Gastroesophageal sphincter (tissue), 3 donors: ENCODE data around the gene SLC7A1.

Source experiments
- EP300 ChIP-seq: sonication (generic); formaldehyde crosslinking; IDR thresholded peaks from one replicate; pipeline ENCODE4 v1.6.1; 2017; ENCODE audit warnings: antibody characterized with exemption, mild to moderate bottlenecking
- POLR2A ChIP-seq, 2 donors: fragments of 450-650 bp; IDR thresholded peaks; one replicate each; pipeline ENCODE4 v1.6.1; 2017; ENCODE audit warnings: antibody characterized with exemption in 2 of 2, mild to moderate bottlenecking in 2 of 2, moderate library complexity in 1 of 2
- POLR2AphosphoS5 ChIP-seq: sonication (generic); formaldehyde crosslinking; IDR thresholded peaks from one replicate; pipeline ENCODE4 v1.6.1; 2017; ENCODE audit warnings: antibody characterized with exemption
- TF ChIP-seq, protein P1 (sequence below), 4 experiments: fragments of 200-600 bp in 2 of 4; fragments of 450-650 bp in 2 of 4; sonication (generic) in 1 of 4; IDR thresholded peaks; one replicate each; pipeline ENCODE4 v1.5.1; 2017 to 2019; ENCODE audit warnings: antibody characterized with exemption in 4 of 4, mild to moderate bottlenecking in 2 of 4, moderate library complexity in 2 of 4

DNA sequence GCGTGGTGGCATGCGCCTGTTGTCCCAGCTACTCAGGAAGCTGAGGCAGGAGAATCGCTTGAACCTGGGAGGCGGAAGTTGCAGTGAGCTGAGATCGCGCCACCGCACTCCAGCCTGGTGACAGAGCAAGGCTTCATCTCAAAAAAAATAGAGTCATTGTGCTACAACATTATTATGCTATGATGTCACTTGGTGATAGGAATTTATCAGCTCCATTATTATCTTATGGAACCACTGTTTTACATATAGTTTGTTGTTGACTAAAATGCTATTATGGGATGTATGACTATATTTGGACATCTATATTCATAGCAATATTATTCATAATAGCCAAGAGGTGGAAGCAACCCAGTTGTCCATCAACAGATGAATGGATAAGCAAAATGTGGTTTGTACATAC lies 26.4 kb upstream of the SLC7A1 start:
- TF ChIP-seq, protein P1, sequence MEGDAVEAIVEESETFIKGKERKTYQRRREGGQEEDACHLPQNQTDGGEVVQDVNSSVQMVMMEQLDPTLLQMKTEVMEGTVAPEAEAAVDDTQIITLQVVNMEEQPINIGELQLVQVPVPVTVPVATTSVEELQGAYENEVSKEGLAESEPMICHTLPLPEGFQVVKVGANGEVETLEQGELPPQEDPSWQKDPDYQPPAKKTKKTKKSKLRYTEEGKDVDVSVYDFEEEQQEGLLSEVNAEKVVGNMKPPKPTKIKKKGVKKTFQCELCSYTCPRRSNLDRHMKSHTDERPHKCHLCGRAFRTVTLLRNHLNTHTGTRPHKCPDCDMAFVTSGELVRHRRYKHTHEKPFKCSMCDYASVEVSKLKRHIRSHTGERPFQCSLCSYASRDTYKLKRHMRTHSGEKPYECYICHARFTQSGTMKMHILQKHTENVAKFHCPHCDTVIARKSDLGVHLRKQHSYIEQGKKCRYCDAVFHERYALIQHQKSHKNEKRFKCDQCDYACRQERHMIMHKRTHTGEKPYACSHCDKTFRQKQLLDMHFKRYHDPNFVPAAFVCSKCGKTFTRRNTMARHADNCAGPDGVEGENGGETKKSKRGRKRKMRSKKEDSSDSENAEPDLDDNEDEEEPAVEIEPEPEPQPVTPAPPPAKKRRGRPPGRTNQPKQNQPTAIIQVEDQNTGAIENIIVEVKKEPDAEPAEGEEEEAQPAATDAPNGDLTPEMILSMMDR (IDR thresholded peaks at IDR 0.05): no peak
- TF ChIP-seq EP300 (no peak), POLR2A (IDR thresholded peaks at IDR 0.05) (no peak), POLR2AphosphoS5 (no peak)
